ENCODE measurements around the gene IRF2. TPM values are rescaled to one million over a fixed set of nuclear protein-coding genes. Genes with fewer than 3 reads are reported as not detected.

IRF2 gene
- polyA plus RNA-seq, 1 experiment, result 28.7 TPM

GRCh38 chr4:184422378-184422777 is 52.0 kb downstream of the IRF2 start:
- peaks cover 2% of the 10 kb centered on the region for H3K36me3 ChIP-seq (ENCODE audit: control insufficient read depth, insufficient read depth, low read length)
- CTCF ChIA-PET, result no interaction called here
- POLR2A ChIA-PET, result no interaction called here
- DNase-seq (ENCODE audit: low read depth), result no peak
- no peaks in the 10 kb centered on the region for H3K27me3 ChIP-seq (ENCODE audit: control insufficient read depth, insufficient read depth, low read length)
- no peak overlapping the region for H3K4me3 ChIP-seq (ENCODE audit: low read depth, low read length)
- TF ChIP-seq CTCF (IDR thresholded peaks at IDR 0.05; ENCODE audit: insufficient read depth, low read depth, low read length), result no peak

GRCh38 chr4:184421533-184422155 is 52.7 kb downstream of the IRF2 start:
- H3K27me3 ChIP-seq (ENCODE audit: control insufficient read depth, insufficient read depth, low read length), result no peaks in the 10 kb centered on the region
- H3K36me3 ChIP-seq (ENCODE audit: control insufficient read depth, insufficient read depth, low read length), result peaks cover 2% of the 10 kb centered on the region
- no peak for DNase-seq (ENCODE audit: low read depth)
- ChIA-PET CTCF (no interaction called here), POLR2A (no interaction called here)
- TF ChIP-seq CTCF (IDR thresholded peaks at IDR 0.05; ENCODE audit: insufficient read depth, low read depth, low read length), result no peak
- no peak overlapping the region for H3K4me3 ChIP-seq (ENCODE audit: low read depth, low read length)

- Histone ChIP-seq H3K36me3 (ENCODE audit: control insufficient read depth, insufficient read depth, low read length) (peaks cover 2% of the 10 kb centered on the region; the same call in 1 of the 2 replicates), H3K27me3 (ENCODE audit: control insufficient read depth, insufficient read depth, low read length) (no peaks in the 10 kb centered on the region), H3K4me3 (ENCODE audit: low read depth, low read length) (no peak overlapping the region)
- CTCF ChIA-PET, result interaction anchor here (1.1 kb wide), 1 partner anchor 20 kb away, joined by 4 read pairs; no protein-coding TSS in a partner anchor
- TF ChIP-seq CTCF (IDR thresholded peaks at IDR 0.05; ENCODE audit: insufficient read depth, low read depth, low read length), result no peak
- POLR2A ChIA-PET, result no interaction called here
- DNase-seq (ENCODE audit: low read depth), result no peak
Observed at GRCh38 chr4:184420881-184421416, 53.4 kb downstream of the IRF2 start.

GRCh38 chr4:184420402-184420801 is 53.9 kb downstream of the IRF2 start:
- TF ChIP-seq CTCF (IDR thresholded peaks at IDR 0.05; ENCODE audit: insufficient read depth, low read depth, low read length), result no peak
- no peak for DNase-seq (ENCODE audit: low read depth)
- Histone ChIP-seq H3K36me3 (ENCODE audit: control insufficient read depth, insufficient read depth, low read length) (peaks cover 2% of the 10 kb centered on the region; the same call in 1 of the 2 replicates), H3K4me3 (ENCODE audit: low read depth, low read length) (no peak overlapping the region), H3K27me3 (ENCODE audit: control insufficient read depth, insufficient read depth, low read length) (no peaks in the 10 kb centered on the region)
- POLR2A ChIA-PET, result no interaction called here
- CTCF ChIA-PET, result interaction anchor here (0.7 to 1.1 kb wide), 2 partner anchors 10 to 20 kb away, joined by 3 to 4 read pairs; no protein-coding TSS in a partner anchor

GRCh38 chr4:184419976-184420375 is 54.4 kb downstream of the IRF2 start:
- POLR2A ChIA-PET, result no interaction called here
- H3K36me3 ChIP-seq (ENCODE audit: control insufficient read depth, insufficient read depth, low read length), result peaks cover 2% of the 10 kb centered on the region; the same call in 1 of the 2 replicates
- no peak overlapping the region for H3K4me3 ChIP-seq (ENCODE audit: low read depth, low read length)
- H3K27me3 ChIP-seq (ENCODE audit: control insufficient read depth, insufficient read depth, low read length), result no peaks in the 10 kb centered on the region
- TF ChIP-seq CTCF (IDR thresholded peaks at IDR 0.05; ENCODE audit: insufficient read depth, low read depth, low read length), result no peak
- DNase-seq (ENCODE audit: low read depth), result no peak
- CTCF ChIA-PET, result interaction anchor here (0.7 to 1.1 kb wide), 2 partner anchors 10 to 21 kb away, joined by 3 to 4 read pairs; no protein-coding TSS in a partner anchor

All from BJ (cell line).